ENCODE measurements around the gene KIF23. TPM values are rescaled to one million over a fixed set of nuclear protein-coding genes. Genes with fewer than 3 reads are reported as not detected.

The KIF23 gene
- total and polyA plus RNA-seq, 2 of the 4 experiments (the other 2 are of a cell fraction) = 37.7 to 56.1 TPM

DNA sequence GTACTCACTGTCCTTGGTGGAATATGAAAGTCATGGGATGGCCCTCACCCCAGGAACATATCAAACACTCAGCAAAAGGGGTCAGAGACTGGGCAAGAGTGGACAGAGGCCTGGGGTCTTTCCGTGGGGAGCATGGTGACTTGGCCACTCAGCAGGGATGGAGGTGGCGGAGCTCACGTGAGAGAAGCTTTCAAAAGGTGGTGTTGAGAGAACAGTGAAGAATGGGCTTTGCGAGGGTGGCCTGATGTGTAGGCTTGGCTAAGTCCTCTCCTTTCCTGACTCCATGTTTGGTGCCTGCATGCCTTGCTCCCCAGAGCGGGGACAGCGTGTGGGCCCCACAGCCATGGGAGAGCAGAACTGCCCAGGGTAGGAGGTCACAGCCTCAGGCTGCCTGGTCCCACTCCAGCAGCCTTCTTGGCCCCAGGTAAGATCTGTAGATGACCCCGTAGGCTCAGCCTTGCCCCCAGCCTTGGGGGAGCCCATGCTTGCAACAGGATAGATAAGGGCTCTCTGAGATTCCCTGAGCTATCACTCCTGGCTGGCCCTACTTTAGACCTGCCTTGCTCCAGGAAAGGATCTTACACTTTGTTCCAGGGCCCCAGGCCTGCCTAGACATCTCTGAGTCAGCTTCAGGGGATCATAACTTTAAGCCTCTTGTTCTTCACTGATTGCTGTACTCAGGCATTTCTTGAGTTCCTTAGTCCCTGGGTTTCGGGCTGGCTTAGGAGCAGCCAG, 55.5 kb downstream of the KIF23 start:
- no peak for TF ChIP-seq NFE2L2 (IDR thresholded peaks at IDR 0.05; ENCODE audit: low read depth, low read length)
- TF ChIP-seq, protein P1, sequence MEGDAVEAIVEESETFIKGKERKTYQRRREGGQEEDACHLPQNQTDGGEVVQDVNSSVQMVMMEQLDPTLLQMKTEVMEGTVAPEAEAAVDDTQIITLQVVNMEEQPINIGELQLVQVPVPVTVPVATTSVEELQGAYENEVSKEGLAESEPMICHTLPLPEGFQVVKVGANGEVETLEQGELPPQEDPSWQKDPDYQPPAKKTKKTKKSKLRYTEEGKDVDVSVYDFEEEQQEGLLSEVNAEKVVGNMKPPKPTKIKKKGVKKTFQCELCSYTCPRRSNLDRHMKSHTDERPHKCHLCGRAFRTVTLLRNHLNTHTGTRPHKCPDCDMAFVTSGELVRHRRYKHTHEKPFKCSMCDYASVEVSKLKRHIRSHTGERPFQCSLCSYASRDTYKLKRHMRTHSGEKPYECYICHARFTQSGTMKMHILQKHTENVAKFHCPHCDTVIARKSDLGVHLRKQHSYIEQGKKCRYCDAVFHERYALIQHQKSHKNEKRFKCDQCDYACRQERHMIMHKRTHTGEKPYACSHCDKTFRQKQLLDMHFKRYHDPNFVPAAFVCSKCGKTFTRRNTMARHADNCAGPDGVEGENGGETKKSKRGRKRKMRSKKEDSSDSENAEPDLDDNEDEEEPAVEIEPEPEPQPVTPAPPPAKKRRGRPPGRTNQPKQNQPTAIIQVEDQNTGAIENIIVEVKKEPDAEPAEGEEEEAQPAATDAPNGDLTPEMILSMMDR (conservative IDR thresholded peaks at IDR 0.05; ENCODE audit: low read depth, low read length) = no peak
- no peak for TF ChIP-seq RCOR1 (IDR thresholded peaks at IDR 0.05; ENCODE audit: insufficient replicate concordance, low read length)
- no peak for TF ChIP-seq POLR2A (IDR thresholded peaks at IDR 0.05; ENCODE audit: low read depth, low read length)
- no peak for TF ChIP-seq MAZ (IDR thresholded peaks at IDR 0.05; ENCODE audit: borderline replicate concordance, low read depth, low read length)
- TF ChIP-seq RFX5 (IDR thresholded peaks at IDR 0.05; ENCODE audit: low read depth, low read length) = no peak
- TF ChIP-seq BHLHE40 (IDR thresholded peaks at IDR 0.05; ENCODE audit: low read depth, low read length) = no peak
- no peak for TF ChIP-seq CHD1 (IDR thresholded peaks at IDR 0.05; ENCODE audit: low read depth, low read length)
- TF ChIP-seq, protein P2, sequence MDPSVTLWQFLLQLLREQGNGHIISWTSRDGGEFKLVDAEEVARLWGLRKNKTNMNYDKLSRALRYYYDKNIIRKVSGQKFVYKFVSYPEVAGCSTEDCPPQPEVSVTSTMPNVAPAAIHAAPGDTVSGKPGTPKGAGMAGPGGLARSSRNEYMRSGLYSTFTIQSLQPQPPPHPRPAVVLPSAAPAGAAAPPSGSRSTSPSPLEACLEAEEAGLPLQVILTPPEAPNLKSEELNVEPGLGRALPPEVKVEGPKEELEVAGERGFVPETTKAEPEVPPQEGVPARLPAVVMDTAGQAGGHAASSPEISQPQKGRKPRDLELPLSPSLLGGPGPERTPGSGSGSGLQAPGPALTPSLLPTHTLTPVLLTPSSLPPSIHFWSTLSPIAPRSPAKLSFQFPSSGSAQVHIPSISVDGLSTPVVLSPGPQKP (IDR thresholded peaks at IDR 0.05; ENCODE audit: borderline replicate concordance, low read depth, low read length) = no peak
- no peak for TF ChIP-seq RAD21 (IDR thresholded peaks at IDR 0.05; ENCODE audit: low read length)
- no peak for TF ChIP-seq MAFK (IDR thresholded peaks at IDR 0.05; ENCODE audit: low read depth, low read length)
- DNase-seq (peak; percentile 56), ATAC-seq (ENCODE audit: low read depth) (peak; percentile 40)
- Histone ChIP-seq H4K20me1 (ENCODE audit: insufficient read depth, low read length) (no peaks in the 10 kb centered on the region; the same call in 1 of the 2 replicates), H2AK5ac (ENCODE audit: low read depth, low read length) (peak overlapping the region; percentile 60; the same call in 1 of the 2 replicates), H3K4me2 (ENCODE audit: low read depth, low read length) (no peak overlapping the region), H2AFZ (replicated peaks; ENCODE audit: low read length, poor library complexity) (no peak overlapping the region), H2AK9ac (replicated peaks; ENCODE audit: low read depth, low read length, poor library complexity) (peak overlapping the region; percentile 39), H2BK15ac (ENCODE audit: low read depth, low read length) (no peak overlapping the region), H3K4me3 (ENCODE audit: insufficient read depth, low read depth, low read length) (no peak overlapping the region), H3K79me1 (ENCODE audit: low read depth in 1 of 2, low read length in 2 of 2) (no peaks in the 10 kb centered on the region), H4K91ac (ENCODE audit: insufficient read depth, low read depth, low read length) (no peak overlapping the region), H3K4me1 (ENCODE audit: control insufficient read depth, insufficient read depth, low read length) (peaks cover 11% of the 10 kb centered on the region), H3K4ac (ENCODE audit: low read depth, low read length) (no peak overlapping the region), H2BK5ac (ENCODE audit: low read depth, low read length, poor library complexity, severe bottlenecking) (no peak overlapping the region), H3K27me3 (ENCODE audit: control insufficient read depth, insufficient read depth, low read length) (peaks cover 2% of the 10 kb centered on the region; the same call in 1 of the 2 replicates), H4K8ac (ENCODE audit: low read depth in 2 of 2, low read length in 2 of 2) (no peak overlapping the region), H2BK20ac (ENCODE audit: low read depth, low read length) (no peak overlapping the region), H3K56ac (ENCODE audit: extremely low read depth, insufficient read depth, low read length) (no peak overlapping the region), H3K18ac (ENCODE audit: low read depth, low read length) (no peak overlapping the region), H4K5ac (ENCODE audit: low read depth, low read length) (no peak overlapping the region), H3K9ac (ENCODE audit: low read depth, low read length) (no peak overlapping the region), H3K14ac (replicated peaks; ENCODE audit: low read depth, low read length) (no peak overlapping the region), H3K9me1 (ENCODE audit: insufficient read depth, low read length) (peaks cover 9% of the 10 kb centered on the region), H3K27ac (ENCODE audit: insufficient read depth, low read length) (no peak overlapping the region), H2BK120ac (ENCODE audit: low read depth, low read length) (no peak overlapping the region), H3K9me3 (ENCODE audit: control insufficient read depth, insufficient read depth, low read length) (no peaks in the 10 kb centered on the region), H3K36me3 (ENCODE audit: control insufficient read depth, insufficient read depth, low read length) (no peaks in the 10 kb centered on the region), H3K23ac (ENCODE audit: low read depth, low read length) (no peak overlapping the region)
- in situ Hi-C loops (cut with MboI; ENCODE audit: low sequenced_read_pairs) (loop anchor here (10.0 kb wide), 1 partner anchor 1015 kb away; no protein-coding TSS in a partner anchor), intact Hi-C loops (cut with micrococcal nuclease) (loop anchor here (10.0 kb wide), 2 partner anchors 505 to 1405 kb away; no protein-coding TSS in a partner anchor), dilution Hi-C loops (cut with HindIII; ENCODE audit: low sequenced_read_pairs, unreplicated experiment) (no loop called here)
- BruUV-seq (replicated peaks) = no TSS peak
- ChIA-PET POLR2A (ENCODE audit: unreplicated experiment) (no interaction called here), CTCF (no interaction called here)
- WGBS, 2 experiments (ENCODE audit: extremely low coverage in 2 of 2, insufficient read length in 1 of 2) = 100% methylated on average over 3 of the region's 8 CpGs; no CpG with 5 or more reads in 1 of the 2 experiments

All from IMR-90 (cell line).